Panc1 (cell line): ENCODE data around the gene CRKL. TPM values are rescaled to one million over a fixed set of nuclear protein-coding genes. Genes with fewer than 3 reads are reported as not detected.
"Not testable (repeated sequence)": the region's sequence is repeated elsewhere in the genome, so short reads cannot be mapped to it uniquely, and the experiment has no call there.

ENCODE experiments used
- ATAC-seq: fragments of 200-7000 bp; cut with Tn5 transposase; 2 replicates; pipeline ENCODE4 v1.9.1; 2020; ENCODE audit warnings: mild to moderate bottlenecking, moderate library complexity
- BruUV-seq: library from RNA; stranded (reverse); fragments of 400-500 nt; replicated peaks from 2 replicates; lab custom pipeline; 2021; lab: Mats Ljungman, UMichigan
- CTCF ChIA-PET: fragments of 300-600 bp; sonication (Branson Sonifier 250); formaldehyde crosslinking; loops from one replicate; lab custom pipeline; 2022; ENCODE audit warnings: antibody characterized with exemption; lab: Charles Lee
- POLR2A ChIA-PET: fragments of 300-600 bp; sonication (Branson Sonifier 250); formaldehyde crosslinking; loops from one replicate; lab custom pipeline; 2022; ENCODE audit warnings: antibody characterized with exemption; lab: Charles Lee
- DNase-seq: peaks from one replicate; pipeline ENCODE4 v3.0.0-alpha.2; 2010; ENCODE audit warnings: low read depth, low spot score
- H3K27ac ChIP-seq: 2 replicates; pipeline ENCODE4 v1.5.1; 2011; ENCODE audit warnings: mild to moderate bottlenecking, low read length, inconsistent platforms
- H3K27me3 ChIP-seq: fragments of 200-500 bp; sonication (Bioruptor generic); 2 replicates; pipeline ENCODE4 v1.6.0; 2014; ENCODE audit warnings: low read length, inconsistent platforms; ENCODE audit not compliant: control insufficient read depth, insufficient read depth
- H3K36me3 ChIP-seq: fragments of 200-500 bp; sonication (Bioruptor generic); 2 replicates; pipeline ENCODE4 v1.5.1; 2014; ENCODE audit warnings: inconsistent platforms, mild to moderate bottlenecking, low read length, moderate library complexity; ENCODE audit not compliant: control insufficient read depth, insufficient read depth
- H3K4me1 ChIP-seq: 2 replicates; pipeline ENCODE4 v1.5.1; 2011; ENCODE audit warnings: inconsistent platforms, mild to moderate bottlenecking, low read length, moderate library complexity; ENCODE audit not compliant: control insufficient read depth, insufficient read depth
- H3K4me3 ChIP-seq, 2 experiments: 2 replicates each; pipeline ENCODE4 v1.5.1; 2011 to 2012; ENCODE audit warnings: low read depth in 2 of 2, low read length in 2 of 2, mild to moderate bottlenecking in 2 of 2, inconsistent platforms in 1 of 2, moderate library complexity in 1 of 2
- H3K9me3 ChIP-seq: fragments of 200-500 bp; sonication (Bioruptor generic); 2 replicates; pipeline ENCODE4 v1.5.1; 2014; ENCODE audit warnings: low read depth, mild to moderate bottlenecking, inconsistent platforms, low read length, moderate library complexity; ENCODE audit not compliant: control insufficient read depth, insufficient read depth
- CTCF ChIP-seq: fragments of 450-650 bp; IDR thresholded peaks from 2 replicates; pipeline ENCODE4 v1.5.1; 2017; ENCODE audit warnings: mild to moderate bottlenecking
- POLR2AphosphoS5 ChIP-seq: IDR thresholded peaks from 2 replicates; pipeline ENCODE4 v1.6.1; 2012; ENCODE audit warnings: mild to moderate bottlenecking, low read depth, low read length, moderate library complexity
- REST ChIP-seq, 2 experiments: IDR thresholded peaks; 2 replicates each; pipeline ENCODE4 v1.6.1; 2011 to 2012; ENCODE audit warnings: low read depth in 2 of 2, control low read depth in 1 of 2, low read length in 1 of 2, mild to moderate bottlenecking in 1 of 2, moderate library complexity in 1 of 2; ENCODE audit not compliant: insufficient read depth in 1 of 2
- SIN3A ChIP-seq: IDR thresholded peaks from 2 replicates; pipeline ENCODE4 v1.6.1; 2012; ENCODE audit warnings: low read depth, mild to moderate bottlenecking, low read length, moderate library complexity, borderline replicate concordance; ENCODE audit not compliant: insufficient read depth
- TCF7L2 ChIP-seq: IDR thresholded peaks from 2 replicates; pipeline ENCODE4 v1.6.1; 2011; ENCODE audit warnings: mild to moderate bottlenecking, low read depth, low read length, inconsistent platforms
- in situ Hi-C: cut with HindIII; loops from 2 replicates; pipeline ENCODE4 v1.10.0; 2016; ENCODE audit warnings: low sequenced_read_pairs, low pct_unique_long_range_greater_than_20kb
- intact Hi-C: fragments of 100-400 bp; cut with micrococcal nuclease; formaldehyde crosslinking; loops from one replicate; pipeline ENCODE4 v1.10.0; 2022; ENCODE audit not compliant: unreplicated experiment
- total RNA-seq: library from RNA; stranded (reverse); gene quantifications from one replicate; pipeline ENCODE4 v1.2.1, GENCODE V29; 2021; ENCODE audit not compliant: unreplicated experiment

The CRKL gene
- total RNA-seq, 1 experiment from 2014 or later, result 59.4 TPM

GRCh38 chr22:20939457-20940185 lies 22.4 kb downstream of the CRKL start:
- CTCF ChIA-PET, ATAC-seq, H3K9me3 ChIP-seq, DNase-seq, H3K27me3 ChIP-seq, BruUV-seq, POLR2A ChIA-PET, H3K4me3 ChIP-seq, H3K4me1 ChIP-seq, in situ Hi-C loops, H3K27ac ChIP-seq, H3K36me3 ChIP-seq: not testable (repeated sequence)
- intact Hi-C loops, result loop anchor here (10.0 kb wide), 1 partner anchor 55 kb away; no protein-coding TSS in a partner anchor

GRCh38 chr22:20940186-20940651 lies 23.0 kb downstream of the CRKL start:
- in situ Hi-C loops, result no loop called here
- Histone ChIP-seq H3K36me3 (no peaks in the 10 kb centered on the region), H3K27me3 (no peaks in the 10 kb centered on the region), H3K9me3 (no peaks in the 10 kb centered on the region), H3K27ac (no peak overlapping the region), H3K4me3 (no peak overlapping the region), H3K4me1 (peaks cover 9% of the 10 kb centered on the region)
- no peak for TF ChIP-seq CTCF
- no peak for TF ChIP-seq REST (IDR thresholded peaks at IDR 0.05; ENCODE audit: insufficient read depth in 1 of 2, low read depth in 2 of 2, low read length in 1 of 2)
- no peak for TF ChIP-seq SIN3A
- DNase-seq (no peak), ATAC-seq (no peak)
- ChIA-PET CTCF (no interaction called here), POLR2A (no interaction called here)
- intact Hi-C loops, result loop anchor here (10.0 kb wide), 1 partner anchor 55 kb away; no protein-coding TSS in a partner anchor
- BruUV-seq, result no TSS peak

GRCh38 chr22:20940904-20941385 lies 23.7 kb downstream of the CRKL start:
- Histone ChIP-seq H3K9me3 (no peaks in the 10 kb centered on the region), H3K36me3 (no peaks in the 10 kb centered on the region), H3K27me3 (no peaks in the 10 kb centered on the region), H3K4me1 (peaks cover 16% of the 10 kb centered on the region), H3K4me3 (no peak overlapping the region), H3K27ac (no peak overlapping the region)
- DNase-seq, result no peak
- ChIA-PET POLR2A (no interaction called here), CTCF (no interaction called here)
- in situ Hi-C loops (no loop called here), intact Hi-C loops (loop anchor here (10.0 kb wide), 1 partner anchor 56 kb away; no protein-coding TSS in a partner anchor)
- TF ChIP-seq POLR2AphosphoS5, result no peak
- no peak for TF ChIP-seq SIN3A
- TF ChIP-seq REST (IDR thresholded peaks at IDR 0.05; ENCODE audit: insufficient read depth in 1 of 2, low read depth in 2 of 2, low read length in 1 of 2), result no peak
- no peak for TF ChIP-seq TCF7L2
- no peak for ATAC-seq
- BruUV-seq, result no TSS peak
